IPS-20b (cell line): ENCODE measurements around the gene TAF1B.

Experiments used
- H3K27ac ChIP-seq: one replicate; pipeline ENCODE4 v1.5.1; 2013; ENCODE audit warnings: low read length
- H3K27me3 ChIP-seq: 2 replicates; pipeline ENCODE4 v1.6.1; 2013; ENCODE audit warnings: mild to moderate bottlenecking, low read length, inconsistent platforms; ENCODE audit not compliant: insufficient read depth
- H3K36me3 ChIP-seq: 2 replicates; pipeline ENCODE4 v1.6.1; 2013; ENCODE audit warnings: low read depth, mild to moderate bottlenecking, inconsistent platforms, low read length, moderate library complexity; ENCODE audit not compliant: insufficient read depth
- H3K4me1 ChIP-seq: 2 replicates; pipeline ENCODE4 v1.6.1; 2013; ENCODE audit warnings: mild to moderate bottlenecking, control low read depth, inconsistent platforms, low read length, moderate library complexity; ENCODE audit not compliant: insufficient read depth
- H3K4me3 ChIP-seq: 2 replicates; pipeline ENCODE4 v1.5.1; 2013; ENCODE audit warnings: mild to moderate bottlenecking, low read length, inconsistent platforms
- H3K9ac ChIP-seq: 2 replicates; pipeline ENCODE4 v1.6.1; 2013; ENCODE audit warnings: low read depth, mild to moderate bottlenecking, inconsistent platforms, low read length, moderate library complexity
- H3K9me3 ChIP-seq: 2 replicates; pipeline ENCODE4 v1.6.1; 2013; ENCODE audit warnings: mild to moderate bottlenecking, low read depth, low read length, inconsistent platforms; ENCODE audit not compliant: insufficient read depth

TAF1B gene

GRCh38 chr2:9895669-9896590 is 52.7 kb downstream of the TAF1B start:
- Histone ChIP-seq H3K9ac (peak overlapping the region; percentile 23; the same call in 1 of the 2 replicates), H3K36me3 (peaks cover 7% of the 10 kb centered on the region)

GRCh38 chr2:9897331-9897737 is 54.1 kb downstream of the TAF1B start:
- Histone ChIP-seq H3K9ac (peak overlapping the region; percentile 52; the same call in 1 of the 2 replicates), H3K4me3 (peak overlapping the region; percentile 49; the same call in 1 of the 2 replicates), H3K27ac (no peak overlapping the region), H3K36me3 (peaks cover under 1% of the 10 kb centered on the region), H3K9me3 (no peaks in the 10 kb centered on the region), H3K4me1 (peaks cover 34% of the 10 kb centered on the region), H3K27me3 (no peaks in the 10 kb centered on the region)

More at GRCh38 chr2:9895669-9896590, 52.7 kb downstream of the TAF1B start:
- peak overlapping the region; percentile 2 for H3K4me3 ChIP-seq
- peak overlapping the region; percentile 44 for H3K27ac ChIP-seq
- H3K27me3 ChIP-seq = no peaks in the 10 kb centered on the region
- H3K4me1 ChIP-seq = peaks cover 34% of the 10 kb centered on the region
- H3K9me3 ChIP-seq = no peaks in the 10 kb centered on the region

GRCh38 chr2:9897846-9898245 is 54.6 kb downstream of the TAF1B start:
- no peaks in the 10 kb centered on the region for H3K9me3 ChIP-seq
- H3K36me3 ChIP-seq = no peaks in the 10 kb centered on the region; the same call in 1 of the 2 replicates
- H3K9ac ChIP-seq = peak overlapping the region; percentile 52; the same call in 1 of the 2 replicates
- peaks cover 34% of the 10 kb centered on the region for H3K4me1 ChIP-seq
- no peak overlapping the region for H3K27ac ChIP-seq
- no peaks in the 10 kb centered on the region for H3K27me3 ChIP-seq
- peak overlapping the region; percentile 49; the same call in 1 of the 2 replicates for H3K4me3 ChIP-seq

GRCh38 chr2:9905413-9905812 is 62.1 kb downstream of the TAF1B start:
- Histone ChIP-seq H3K9me3 (no peaks in the 10 kb centered on the region), H3K36me3 (peaks cover 16% of the 10 kb centered on the region), H3K27ac (no peak overlapping the region), H3K4me1 (no peaks in the 10 kb centered on the region), H3K27me3 (no peaks in the 10 kb centered on the region), H3K9ac (no peak overlapping the region), H3K4me3 (no peak overlapping the region)

GRCh38 chr2:9907402-9907801 is 64.1 kb downstream of the TAF1B start:
- H3K9me3 ChIP-seq = no peaks in the 10 kb centered on the region
- peaks cover 30% of the 10 kb centered on the region for H3K36me3 ChIP-seq
- H3K27me3 ChIP-seq = no peaks in the 10 kb centered on the region
- H3K9ac ChIP-seq = no peak overlapping the region
- H3K27ac ChIP-seq = no peak overlapping the region
- no peak overlapping the region for H3K4me3 ChIP-seq
- H3K4me1 ChIP-seq = no peaks in the 10 kb centered on the region

GRCh38 chr2:9908639-9909038 is 65.4 kb downstream of the TAF1B start:
- Histone ChIP-seq H3K36me3 (peaks cover 42% of the 10 kb centered on the region), H3K4me3 (no peak overlapping the region), H3K27ac (no peak overlapping the region), H3K9me3 (no peaks in the 10 kb centered on the region), H3K4me1 (no peaks in the 10 kb centered on the region), H3K27me3 (no peaks in the 10 kb centered on the region), H3K9ac (no peak overlapping the region)

GRCh38 chr2:9909106-9909505 is 65.8 kb downstream of the TAF1B start:
- H3K36me3 ChIP-seq = peaks cover 47% of the 10 kb centered on the region
- H3K9ac ChIP-seq = no peak overlapping the region
- no peak overlapping the region for H3K27ac ChIP-seq
- H3K27me3 ChIP-seq = no peaks in the 10 kb centered on the region
- no peaks in the 10 kb centered on the region for H3K4me1 ChIP-seq
- H3K9me3 ChIP-seq = no peaks in the 10 kb centered on the region
- no peak overlapping the region for H3K4me3 ChIP-seq

- Histone ChIP-seq H3K9me3 (no peaks in the 10 kb centered on the region), H3K4me1 (no peaks in the 10 kb centered on the region)
These were observed 67.4 kb downstream of the TAF1B start for GRCh38 chr2:9910699-9911098.

GRCh38 chr2:9912468-9912867 is 69.2 kb downstream of the TAF1B start:
- Histone ChIP-seq H3K36me3 (peaks cover 53% of the 10 kb centered on the region), H3K9me3 (no peaks in the 10 kb centered on the region), H3K27me3 (no peaks in the 10 kb centered on the region), H3K4me3 (no peak overlapping the region), H3K4me1 (no peaks in the 10 kb centered on the region), H3K9ac (no peak overlapping the region), H3K27ac (no peak overlapping the region)

More at GRCh38 chr2:9910699-9911098, 67.4 kb downstream of the TAF1B start:
- H3K27ac ChIP-seq = no peak overlapping the region
- H3K4me3 ChIP-seq = no peak overlapping the region
- H3K9ac ChIP-seq = no peak overlapping the region
- H3K27me3 ChIP-seq = no peaks in the 10 kb centered on the region
- H3K36me3 ChIP-seq = peaks cover 50% of the 10 kb centered on the region

- Histone ChIP-seq H3K27ac (no peak overlapping the region), H3K27me3 (no peaks in the 10 kb centered on the region), H3K36me3 (peaks cover 66% of the 10 kb centered on the region), H3K9me3 (no peaks in the 10 kb centered on the region), H3K4me3 (no peak overlapping the region), H3K4me1 (no peaks in the 10 kb centered on the region), H3K9ac (no peak overlapping the region)
These were observed 71.3 kb downstream of the TAF1B start for GRCh38 chr2:9914384-9915065.

GRCh38 chr2:9918275-9918674 is 75.0 kb downstream of the TAF1B start:
- no peak overlapping the region for H3K9ac ChIP-seq
- H3K27me3 ChIP-seq = no peaks in the 10 kb centered on the region
- peaks cover 61% of the 10 kb centered on the region for H3K36me3 ChIP-seq
- H3K27ac ChIP-seq = no peak overlapping the region
- no peaks in the 10 kb centered on the region for H3K4me1 ChIP-seq
- no peak overlapping the region for H3K4me3 ChIP-seq
- no peaks in the 10 kb centered on the region for H3K9me3 ChIP-seq
